B cell (primary cell): ENCODE results near the gene OSER1. TPM values are rescaled to one million over a fixed set of nuclear protein-coding genes. Genes with fewer than 3 reads are reported as not detected.

Experiments
- ATAC-seq: fragments of 200-7000 bp; cut with Tn5 transposase; one replicate; pipeline ENCODE4 v1.10.0; 2021; ENCODE audit warnings: low read depth, mild to moderate bottlenecking, moderate number of reproducible peaks, moderate library complexity
- CTCF ChIA-PET: fragments of 350-600 bp; sonication (Branson Sonifier 250); formaldehyde crosslinking; loops from one replicate; lab custom pipeline; 2021; ENCODE audit warnings: antibody characterized with exemption, inconsistent platforms; lab: Charles Lee
- POLR2A ChIA-PET: fragments of 350-600 bp; sonication (Branson Sonifier 250); formaldehyde crosslinking; loops from one replicate; lab custom pipeline; 2021; ENCODE audit warnings: antibody characterized with exemption; lab: Charles Lee
- DNase-seq: peaks from one replicate; pipeline ENCODE4 v3.0.0; 2013
- H2AFZ ChIP-seq: 2 replicates; pipeline ENCODE4 v1.6.1; 2012; ENCODE audit warnings: mild to moderate bottlenecking, low read depth, low read length; ENCODE audit not compliant: insufficient read depth, poor library complexity, severe bottlenecking
- H3K27ac ChIP-seq, 2 donors: 1 replicate in 1 of 2; 2 replicates in 1 of 2; pipeline ENCODE4 v1.5.1; 2012 to 2013; ENCODE audit warnings: low read length in 2 of 2, mild to moderate bottlenecking in 2 of 2, moderate library complexity in 1 of 2
- H3K27me3 ChIP-seq, 4 experiments: fragments of 200-600 bp in 1 of 4; sonication (generic) in 1 of 4; replicated peaks in 1 of 4; 1 replicate in 2 of 4; 2 replicates in 2 of 4; pipeline versions ENCODE4 v1.6.1 to v1.7.0; 2013 to 2016; ENCODE audit warnings: low read length in 3 of 4, mild to moderate bottlenecking in 2 of 4, mixed read lengths in 1 of 4, moderate library complexity in 1 of 4; ENCODE audit not compliant: insufficient read depth in 4 of 4, control insufficient read depth in 3 of 4; ENCODE audit errors: control extremely low read depth in 1 of 4
- H3K36me3 ChIP-seq, 2 experiments: replicated peaks in 1 of 2; 1 replicate in 1 of 2; 2 replicates in 1 of 2; pipeline versions ENCODE4 v1.6.1 to v1.7.1; 2013; ENCODE audit warnings: low read length in 1 of 2; ENCODE audit not compliant: insufficient read depth in 2 of 2, control insufficient read depth in 1 of 2; ENCODE audit errors: control extremely low read depth in 1 of 2, extremely low read depth in 1 of 2
- H3K4me1 ChIP-seq, 2 donors: fragments of 200-600 bp in 1 of 2; sonication (generic) in 1 of 2; 1 replicate in 1 of 2; 2 replicates in 1 of 2; pipeline versions ENCODE4 v1.5.1 to v1.6.1; 2013 to 2017; ENCODE audit warnings: low read length in 2 of 2; ENCODE audit not compliant: control insufficient read depth in 2 of 2, insufficient read depth in 2 of 2
- H3K4me2 ChIP-seq: replicated peaks from 2 replicates; pipeline ENCODE3; 2012; ENCODE audit warnings: mild to moderate bottlenecking, low read depth, low read length; ENCODE audit not compliant: poor library complexity, severe bottlenecking
- H3K4me3 ChIP-seq, 5 experiments: fragments of 200-600 bp in 1 of 5; sonication (generic) in 1 of 5; 1 replicate in 3 of 5; 2 replicates in 2 of 5; pipeline versions ENCODE4 v1.5.1 to v1.7.0; 2011 to 2016; ENCODE audit warnings: low read length in 4 of 5, mild to moderate bottlenecking in 4 of 5, low read depth in 2 of 5, control low read depth in 1 of 5, moderate library complexity in 1 of 5; ENCODE audit not compliant: insufficient read depth in 1 of 5; ENCODE audit errors: control extremely low read depth in 1 of 5, extremely low read depth in 1 of 5
- H3K79me2 ChIP-seq: fragments of 200-600 bp; sonication (generic); one replicate; pipeline ENCODE4 v1.6.0; 2016; ENCODE audit warnings: low read length; ENCODE audit not compliant: control insufficient read depth, insufficient read depth
- H3K9ac ChIP-seq: fragments of 200-600 bp; sonication (generic); 2 replicates; pipeline ENCODE4 v1.6.1; 2017; ENCODE audit warnings: mild to moderate bottlenecking, low read length, moderate library complexity
- H3K9me3 ChIP-seq, 3 donors: one replicate each; pipeline versions ENCODE4 v1.6.1 to v1.7.1; 2013; ENCODE audit warnings: low read length in 2 of 3; ENCODE audit not compliant: control insufficient read depth in 2 of 3, insufficient read depth in 1 of 3; ENCODE audit errors: control extremely low read depth in 1 of 3
- H4K20me1 ChIP-seq: 2 replicates; pipeline ENCODE4 v1.6.0; 2012; ENCODE audit warnings: mild to moderate bottlenecking, low read length; ENCODE audit not compliant: insufficient read depth, control insufficient read depth, poor library complexity, severe bottlenecking
- H3K27ac Mint-ChIP-seq: one replicate; pipeline ENCODE4 v1.8.0; 2021; ENCODE audit warnings: mixed read lengths
- H3K27me3 Mint-ChIP-seq: one replicate; pipeline ENCODE4 v1.8.0; 2021; ENCODE audit warnings: mixed read lengths
- H3K4me1 Mint-ChIP-seq: one replicate; pipeline ENCODE4 v1.8.0; 2021; ENCODE audit warnings: mixed read lengths
- H3K4me3 Mint-ChIP-seq: one replicate; pipeline ENCODE4 v1.8.0; 2021; ENCODE audit warnings: mixed read lengths
- H3K9me3 Mint-ChIP-seq: one replicate; pipeline ENCODE4 v1.8.0; 2022; ENCODE audit warnings: mixed read lengths; ENCODE audit not compliant: insufficient read depth
- EZH2 ChIP-seq: IDR thresholded peaks from 2 replicates; pipeline ENCODE4 v1.6.1; 2012; ENCODE audit warnings: borderline replicate concordance, low read depth, mild to moderate bottlenecking, moderate library complexity, low read length; ENCODE audit not compliant: insufficient read depth, poor library complexity, severe bottlenecking
- WGBS: methylation state at CpG from one replicate; pipeline ENCODE4 v1.1.5; 2013; ENCODE audit warnings: missing lambda C conversion rate; ENCODE audit not compliant: insufficient coverage; 5-methylcytosine and 5-hydroxymethylcytosine counted together
- intact Hi-C: fragments of 100-400 bp; cut with micrococcal nuclease; formaldehyde crosslinking; loops from one replicate; pipeline ENCODE4 v1.10.0; 2022
- polyA plus RNA-seq: library from polyadenylated mRNA; depleted of rRNA; stranded (reverse); fragments of >200 nt; gene quantifications from 2 replicates; pipeline ENCODE4 v1.2.3, GENCODE V29; 2012
- total RNA-seq, 2 donors: library from RNA; stranded (reverse); fragments of 120-200 nt in 1 of 2; gene quantifications; 1 replicate in 1 of 2; 2 replicates in 1 of 2; pipeline versions ENCODE4 v1.2.3 to v1.2.4, GENCODE V29; 2013 to 2022
- TF ChIP-seq, protein P1 (sequence below): fragments of 200-600 bp; IDR thresholded peaks from one replicate; pipeline ENCODE4 v1.8.0; 2022; ENCODE audit warnings: antibody characterized with exemption, mild to moderate bottlenecking

Gene OSER1
- total and polyA plus RNA-seq, 2 donors (not counting 1 experiment from before 2014, with no cell fraction given): 80.0 to 130 TPM

GRCh38 chr20:44215125-44215524, 4.6 kb upstream of the OSER1 start:
- Mint-ChIP-seq H3K4me1 (peaks cover 49% of the 10 kb centered on the region), H3K27me3 (no peaks in the 10 kb centered on the region), H3K4me3 (no peak overlapping the region), H3K9me3 (no peaks in the 10 kb centered on the region), H3K27ac (peak overlapping the region; percentile 42)
- DNase-seq (peak; percentile 70), ATAC-seq (no peak)
- Histone ChIP-seq H3K79me2 (peaks cover 72% of the 10 kb centered on the region), H3K9ac (no peak overlapping the region), H4K20me1 (peaks cover 9% of the 10 kb centered on the region), H2AFZ (no peak overlapping the region), H3K4me2 (no peak overlapping the region), H3K36me3 (peaks cover 0 to 3% of the 10 kb centered on the region in 2 experiments), H3K27ac (no peak overlapping the region), H3K4me3 (no peak overlapping the region), H3K9me3 (no peaks in the 10 kb centered on the region), H3K4me1 (peaks cover 27 to 35% of the 10 kb centered on the region in 2 donors), H3K27me3 (no peaks in the 10 kb centered on the region)
- POLR2A ChIA-PET: no interaction called here
- CTCF ChIA-PET: interaction anchor here (1.4 to 9.2 kb wide), 9 partner anchors 10 to 395 kb away, joined by 3 to 216 read pairs (median 7); partner anchors contain the start of gene FITM2
- no peak for TF ChIP-seq EZH2
- TF ChIP-seq, protein P1, sequence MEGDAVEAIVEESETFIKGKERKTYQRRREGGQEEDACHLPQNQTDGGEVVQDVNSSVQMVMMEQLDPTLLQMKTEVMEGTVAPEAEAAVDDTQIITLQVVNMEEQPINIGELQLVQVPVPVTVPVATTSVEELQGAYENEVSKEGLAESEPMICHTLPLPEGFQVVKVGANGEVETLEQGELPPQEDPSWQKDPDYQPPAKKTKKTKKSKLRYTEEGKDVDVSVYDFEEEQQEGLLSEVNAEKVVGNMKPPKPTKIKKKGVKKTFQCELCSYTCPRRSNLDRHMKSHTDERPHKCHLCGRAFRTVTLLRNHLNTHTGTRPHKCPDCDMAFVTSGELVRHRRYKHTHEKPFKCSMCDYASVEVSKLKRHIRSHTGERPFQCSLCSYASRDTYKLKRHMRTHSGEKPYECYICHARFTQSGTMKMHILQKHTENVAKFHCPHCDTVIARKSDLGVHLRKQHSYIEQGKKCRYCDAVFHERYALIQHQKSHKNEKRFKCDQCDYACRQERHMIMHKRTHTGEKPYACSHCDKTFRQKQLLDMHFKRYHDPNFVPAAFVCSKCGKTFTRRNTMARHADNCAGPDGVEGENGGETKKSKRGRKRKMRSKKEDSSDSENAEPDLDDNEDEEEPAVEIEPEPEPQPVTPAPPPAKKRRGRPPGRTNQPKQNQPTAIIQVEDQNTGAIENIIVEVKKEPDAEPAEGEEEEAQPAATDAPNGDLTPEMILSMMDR: peak; percentile 80
- WGBS: 50% methylated on average over 7 of the region's 7 CpGs
- intact Hi-C loops: loop anchor here (1.0 to 10.0 kb wide), 5 partner anchors 96 to 395 kb away; partner anchors contain the start of genes FITM2, PKIG and SERINC3

DNA sequence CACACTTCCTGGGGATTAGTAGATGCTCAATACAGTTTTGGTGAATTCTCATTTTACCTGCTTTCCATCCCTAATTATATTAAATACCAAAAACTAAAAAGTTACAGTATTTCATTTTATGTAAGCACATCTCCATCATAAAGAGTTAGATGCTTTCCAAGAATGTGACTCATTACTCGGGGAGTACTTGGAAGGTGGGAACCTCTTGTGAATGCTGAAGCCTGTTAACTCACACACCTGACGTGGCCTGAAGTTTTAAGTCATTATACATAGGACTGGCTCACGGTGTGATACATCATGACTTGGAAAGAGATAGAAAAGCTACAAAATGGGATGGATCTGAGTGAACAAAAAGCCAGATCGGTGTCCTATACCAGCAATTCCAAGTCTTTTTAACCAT, 2.2 kb upstream of the OSER1 start:
- H3K27ac ChIP-seq: peak overlapping the region in 1 of 2 donors; percentile 99
- POLR2A ChIA-PET: no interaction called here

More for the DNA sequence above, 2.2 kb upstream of the OSER1 start:
- peaks cover 31% of the 10 kb centered on the region for H4K20me1 ChIP-seq
- no peak overlapping the region for H3K4me2 ChIP-seq
- H3K4me1 ChIP-seq: peaks cover 31 to 41% of the 10 kb centered on the region in 2 donors
- DNase-seq (no peak), ATAC-seq (no peak)
- Mint-ChIP-seq H3K4me1 (peaks cover 53% of the 10 kb centered on the region), H3K4me3 (no peak overlapping the region), H3K9me3 (no peaks in the 10 kb centered on the region), H3K27me3 (no peaks in the 10 kb centered on the region), H3K27ac (no peak overlapping the region)
- no peak overlapping the region for H3K4me3 ChIP-seq
- H2AFZ ChIP-seq: no peak overlapping the region
- H3K9me3 ChIP-seq: no peaks in the 10 kb centered on the region
- CTCF ChIA-PET: interaction anchor here (1.0 to 9.2 kb wide), 4 partner anchors 96 to 399 kb away, joined by 3 to 216 read pairs (median 6); partner anchors contain the start of gene FITM2
- WGBS: 90% methylated on average over 2 of the region's 4 CpGs
- peaks cover 93% of the 10 kb centered on the region for H3K79me2 ChIP-seq
- no peaks in the 10 kb centered on the region for H3K27me3 ChIP-seq
- H3K36me3 ChIP-seq: peaks cover 0 to 3% of the 10 kb centered on the region in 2 experiments
- no peak for TF ChIP-seq EZH2
- TF ChIP-seq, protein P1: no peak
- no peak overlapping the region for H3K9ac ChIP-seq
- intact Hi-C loops: loop anchor here (5.0 to 10.0 kb wide), 3 partner anchors 372 to 1580 kb away; partner anchors contain the start of genes DNTTIP1, MYBL2, PKIG and WFDC3
